HepG2 (cell line): ENCODE results near the gene SETD3. TPM values are rescaled to one million over a fixed set of nuclear protein-coding genes. Genes with fewer than 3 reads are reported as not detected.
A peak's percentile ranks its signal among the peaks of the same experiment; 100 is the strongest.

Source experiments
- ATAC-seq: fragments of 200-7000 bp; cut with Tn5 transposase; 3 replicates; pipeline ENCODE4 v1.9.1; 2020; ENCODE audit warnings: mild to moderate bottlenecking, moderate library complexity
- BruUV-seq: library from RNA; stranded (reverse); fragments of 400-500 nt; replicated peaks from 2 replicates; lab custom pipeline; 2021; lab: Mats Ljungman, UMichigan
- CTCF ChIA-PET: fragments of 300-600 bp; formaldehyde crosslinking; extraction: SDS; loops from one replicate; lab custom pipeline; 2021; ENCODE audit warnings: low total read pairs, inconsistent platforms, low intra/inter-chr PET ratio; lab: Yijun Ruan, JAX
- POLR2A ChIA-PET: fragments of 350-600 bp; sonication (Branson Sonifier 250); formaldehyde crosslinking; loops from one replicate; lab custom pipeline; 2020; ENCODE audit warnings: antibody characterized with exemption, inconsistent platforms; lab: Yijun Ruan, JAX
- DNase-seq: peaks from one replicate; pipeline ENCODE4 v3.0.0-alpha.2; 2015; ENCODE audit warnings: low spot score
- FAIRE-seq: peaks from 3 replicates; lab custom pipeline; 2011; peaks lifted over from hg19 to GRCh38; lab: Jason Lieb, UNC
- H2AFZ ChIP-seq: one replicate; pipeline ENCODE4 v1.6.1; 2011; ENCODE audit warnings: low read length, inconsistent platforms
- H3K27ac ChIP-seq: fragments of 300-600 bp; 3 replicates; pipeline ENCODE4 v1.8.0; 2011; ENCODE audit warnings: mixed run types, mild to moderate bottlenecking, mixed read lengths, low read length, inconsistent platforms; ENCODE audit not compliant: insufficient read depth; ENCODE audit errors: extremely low read length
- H3K27me3 ChIP-seq, 2 experiments: fragments of 200-600 bp in 1 of 2; 2 replicates in 1 of 2; 3 replicates in 1 of 2; pipeline versions ENCODE4 v1.6.0 to v1.8.0; 2011; ENCODE audit warnings: low read length in 2 of 2, mild to moderate bottlenecking in 2 of 2, moderate library complexity in 2 of 2, inconsistent platforms in 1 of 2; ENCODE audit not compliant: insufficient read depth in 2 of 2, control insufficient read depth in 1 of 2
- H3K36me3 ChIP-seq, 2 experiments: fragments of 200-600 bp in 1 of 2; replicated peaks in 1 of 2; 2 replicates in 1 of 2; 3 replicates in 1 of 2; pipeline versions ENCODE4 v1.5.1 to v1.8.0; 2011; ENCODE audit warnings: low read length in 2 of 2, inconsistent platforms in 1 of 2; ENCODE audit not compliant: insufficient read depth in 2 of 2, control insufficient read depth in 1 of 2
- H3K4me1 ChIP-seq: 2 replicates; pipeline ENCODE4 v1.5.1; 2012; ENCODE audit warnings: low read length, inconsistent platforms; ENCODE audit not compliant: insufficient read depth
- H3K4me2 ChIP-seq: 2 replicates; pipeline ENCODE4 v1.6.0; 2011; ENCODE audit warnings: low read depth, low read length, inconsistent platforms
- H3K4me3 ChIP-seq, 3 experiments: fragments of 200-600 bp in 1 of 3; sonication (generic), shearing (Covaris generic) in 1 of 3; replicated peaks in 1 of 3; 2 replicates each; pipeline ENCODE4 v1.5.1; 2011 to 2016; ENCODE audit warnings: low read length in 3 of 3, inconsistent platforms in 2 of 3, low read depth in 2 of 3, mild to moderate bottlenecking in 2 of 3, control low read depth in 1 of 3, mixed read lengths in 1 of 3; ENCODE audit not compliant: insufficient read depth in 1 of 3
- H3K79me2 ChIP-seq: one replicate; pipeline ENCODE4 v1.6.1; 2011; ENCODE audit warnings: low read length, inconsistent platforms; ENCODE audit not compliant: insufficient read depth
- H3K9ac ChIP-seq: 2 replicates; pipeline ENCODE4 v1.6.0; 2011; ENCODE audit warnings: mild to moderate bottlenecking, low read depth, low read length, inconsistent platforms; ENCODE audit not compliant: insufficient read depth
- H3K9me3 ChIP-seq: 2 replicates; pipeline ENCODE4 v1.5.1; 2012; ENCODE audit warnings: mild to moderate bottlenecking, low read length
- H4K20me1 ChIP-seq: 2 replicates; pipeline ENCODE4 v1.6.0; 2011; ENCODE audit warnings: inconsistent platforms, mild to moderate bottlenecking, low read length, moderate library complexity; ENCODE audit not compliant: insufficient read depth
- CBX1 ChIP-seq: IDR thresholded peaks from one replicate; pipeline ENCODE4 v1.6.1; 2016; ENCODE audit warnings: antibody characterized with exemption, low read depth
- CEBPB ChIP-seq: IDR thresholded peaks from 2 replicates; pipeline ENCODE4 v1.6.1; 2011; ENCODE audit warnings: low read depth, low read length, improper control_type of control experiment, borderline replicate concordance
- FOXC1 ChIP-seq: sonication (generic); formaldehyde crosslinking; IDR thresholded peaks from 2 replicates; pipeline ENCODE4 v1.8.0; 2022; ENCODE audit warnings: mild to moderate bottlenecking, missing genetic modification reagents, borderline replicate concordance
- GATAD2A ChIP-seq: IDR thresholded peaks from 2 replicates; pipeline ENCODE4 v1.6.1; 2016
- JARID2 ChIP-seq: sonication (generic); formaldehyde crosslinking; IDR thresholded peaks from 2 replicates; pipeline ENCODE4 v1.8.1; 2023; ENCODE audit warnings: missing genetic modification reagents, inconsistent platforms; ENCODE audit not compliant: insufficient replicate concordance
- MYPOP ChIP-seq: sonication (generic); formaldehyde crosslinking; IDR thresholded peaks from 2 replicates; pipeline ENCODE4 v1.8.1; 2023; ENCODE audit warnings: mild to moderate bottlenecking, moderate library complexity, missing genetic modification reagents
- SKIL ChIP-seq: sonication (generic); formaldehyde crosslinking; IDR thresholded peaks from 2 replicates; pipeline ENCODE4 v1.8.0; 2022; ENCODE audit warnings: missing genetic modification reagents, mild to moderate bottlenecking, moderate library complexity, borderline replicate concordance
- SRY ChIP-seq: sonication (generic); formaldehyde crosslinking; IDR thresholded peaks from 2 replicates; pipeline ENCODE4 v1.8.0; 2022; ENCODE audit warnings: mild to moderate bottlenecking, missing genetic modification reagents
- YY1 ChIP-seq: IDR thresholded peaks from 2 replicates; pipeline ENCODE4 v1.6.1; 2011; ENCODE audit warnings: low read length, low read depth, moderate library complexity, mild to moderate bottlenecking; ENCODE audit not compliant: insufficient read depth, insufficient replicate concordance
- ZFX ChIP-seq: sonication (generic); formaldehyde crosslinking; IDR thresholded peaks from 2 replicates; pipeline ENCODE4 v1.4.0; 2020; ENCODE audit warnings: mild to moderate bottlenecking, low read depth, missing genetic modification reagents, moderate library complexity
- ZFYVE20 ChIP-seq: sonication (generic); formaldehyde crosslinking; IDR thresholded peaks from 2 replicates; pipeline ENCODE4 v1.8.0; 2023; ENCODE audit warnings: low read depth, mild to moderate bottlenecking, moderate library complexity, missing genetic modification reagents, borderline replicate concordance
- ZNF143 ChIP-seq: sonication (generic); formaldehyde crosslinking; IDR thresholded peaks from 2 replicates; pipeline ENCODE4 v1.4.0; 2020; ENCODE audit warnings: missing genetic modification reagents
- ZNF577 ChIP-seq: sonication (generic); formaldehyde crosslinking; IDR thresholded peaks from 2 replicates; pipeline ENCODE4 v1.4.0; 2020; ENCODE audit warnings: mild to moderate bottlenecking, low read depth, missing genetic modification reagents, borderline replicate concordance
- ZNF607 ChIP-seq: sonication (generic); formaldehyde crosslinking; IDR thresholded peaks from 2 replicates; pipeline ENCODE4 v1.5.1; 2020; ENCODE audit warnings: missing genetic modification reagents, mild to moderate bottlenecking, borderline replicate concordance
- ZNF709 ChIP-seq: sonication (generic); formaldehyde crosslinking; IDR thresholded peaks from 2 replicates; pipeline ENCODE4 v1.5.0; 2020; ENCODE audit warnings: mild to moderate bottlenecking, missing genetic modification reagents
- ZSCAN5A ChIP-seq: sonication (generic); formaldehyde crosslinking; IDR thresholded peaks from 2 replicates; pipeline ENCODE4 v1.8.0; 2022; ENCODE audit warnings: mild to moderate bottlenecking, missing genetic modification reagents, borderline replicate concordance
- WGBS: methylation state at CpG from one replicate; pipeline ENCODE4 v1.1.6; 2017; ENCODE audit warnings: low lambda C conversion rate; 5-methylcytosine and 5-hydroxymethylcytosine counted together
- in situ Hi-C: cut with HindIII; loops from 2 replicates; pipeline ENCODE4 v1.10.0; 2017; ENCODE audit warnings: low pct_unique_long_range_greater_than_20kb; ENCODE audit not compliant: extremely low pct_ligation_motif_present
- intact Hi-C: fragments of 100-400 bp; cut with micrococcal nuclease; formaldehyde crosslinking; loops from one replicate; pipeline ENCODE4 v1.10.0; 2022; ENCODE audit not compliant: unreplicated experiment
- polyA plus RNA-seq, 8 experiments: library from polyadenylated mRNA; depleted of rRNA in 3 of 8; stranded (reverse) in 7 of 8; unstranded in 1 of 8; fragments of >200 nt; fragmentation: Illumina TruSeq in 4 of 8; extraction: Trizol in 4 of 8; gene quantifications; 2 replicates each; pipeline versions ENCODE4 v1.2.1 to v1.2.3, GENCODE V29; 2011 to 2016; ENCODE audit warnings: low read depth in 4 of 8, missing spikeins in 1 of 8, mixed read lengths in 1 of 8; ENCODE audit not compliant: insufficient read depth in 1 of 8
- total RNA-seq, 5 experiments: library from RNA; depleted of rRNA; stranded (reverse); fragments of >200 nt; fragmentation: Illumina TruSeq; extraction: Trizol; gene quantifications; 2 replicates each; pipeline ENCODE4 v1.2.3, GENCODE V29; 2016; ENCODE audit warnings: low read depth in 1 of 5

The SETD3 gene
- total and polyA plus RNA-seq, 2 of the 13 experiments (the other 11 are each of a cell fraction or from before 2014, with no cell fraction given) = 30.3 to 67.1 TPM

GRCh38 chr14:99481745-99482099 is 1.1 kb upstream of the SETD3 start (continued):
- no peak for TF ChIP-seq FOXC1
- TF ChIP-seq ZNF577 (CRISPR knock-in tag) = no peak
- TF ChIP-seq ZFYVE20 (CRISPR knock-in tag) = no peak
- TF ChIP-seq ZNF607 (CRISPR knock-in tag) = no peak
- TF ChIP-seq ZNF709 (CRISPR knock-in tag) = 0 out of 2 replicates have a peak, but pooled peaks have one; percentile 8
- TF ChIP-seq SKIL (CRISPR knock-in tag) = no peak
- 0 out of 2 replicates have a peak, but pooled peaks have one; percentile 1 for TF ChIP-seq SRY (CRISPR knock-in tag)
- TF ChIP-seq, all 625 proteins: peak for 11

GRCh38 chr14:99480917-99481744 is 472 bp upstream of the SETD3 start, which contains the start of gene CCNK:
Gene CCNK (plus strand): TSS chr14:99481409. CDS start chr14:99492678, 11,269 bp downstream.
- ATAC-seq (peak; percentile 91), DNase-seq (peak; percentile 98), FAIRE-seq (peak; percentile 94)
- Histone ChIP-seq H3K4me2 (peak within 1 kb of the TSS; percentile 83), H2AFZ (no peak within 1 kb of the TSS), H4K20me1 (peaks cover 50% of the 10 kb centered on the region), H3K36me3 (no peaks in the 10 kb centered on the region; a peak in 1 of 5 replicates), H3K27me3 (no peaks in the 10 kb centered on the region; a peak in 1 of 5 replicates), H3K9me3 (no peaks in the 10 kb centered on the region), H3K4me1 (peaks cover 51% of the 10 kb centered on the region), H3K79me2 (peaks cover 89% of the 10 kb centered on the region), H3K9ac (peak within 1 kb of the TSS; percentile 93), H3K27ac (peak within 1 kb of the TSS; percentile 90), H3K4me3 (peak within 1 kb of the TSS; percentile 92 to 97 (median 93))
- WGBS = under 1% methylated on average over 35 of the region's 82 CpGs
- no TSS peak for BruUV-seq
- in situ Hi-C loops (no loop called here), intact Hi-C loops (no loop called here)
- POLR2A ChIA-PET = interaction anchor here (0.6 to 1.4 kb wide), 20 partner anchors 9 to 490 kb away, joined by 3 to 14 read pairs (median 4); partner anchors contain the start of genes CCDC85C and CYP46A1
- CTCF ChIA-PET = no interaction called here
- TF ChIP-seq ZNF143 (peak; percentile 74), YY1 (peak; percentile 96), JARID2 (peak; percentile 81), GATAD2A (CRISPR knock-in tag) (peak; percentile 53), MYPOP (CRISPR knock-in tag) (peak; percentile 57; the same call in 1 of the 2 replicates), CBX1 (peak; percentile 38), CEBPB (peak; percentile 99), ZFX (peak; percentile 48; the same call in 1 of the 2 replicates), ZSCAN5A (CRISPR knock-in tag) (peak; percentile 61; the same call in 1 of the 2 replicates)
